WTC11 (cell line): Measurements from ENCODE around the gene FAM107B. TPM values are rescaled to one million over a fixed set of nuclear protein-coding genes. Genes with fewer than 3 reads are reported as not detected.

Source experiments
- ATAC-seq: fragments of 200-7000 bp; cut with Tn5 transposase; 2 replicates; pipeline ENCODE4 v1.10.0; 2021; ENCODE audit warnings: mild to moderate bottlenecking, moderate library complexity
- CTCF ChIA-PET: fragments of 300-600 bp; sonication (Branson Sonifier 250); formaldehyde crosslinking; loops from one replicate; lab custom pipeline; 2021; ENCODE audit warnings: antibody characterized with exemption; lab: Charles Lee
- POLR2A ChIA-PET: fragments of 350-600 bp; sonication (Branson Sonifier 250); formaldehyde crosslinking; loops from one replicate; lab custom pipeline; 2021; ENCODE audit warnings: antibody characterized with exemption; lab: Charles Lee
- DNase-seq: peaks from one replicate; pipeline ENCODE4 v3.0.0; 2021; ENCODE audit warnings: low spot score
- H3K27ac Mint-ChIP-seq: 2 replicates; pipeline ENCODE4 v1.8.0; 2021; ENCODE audit warnings: mixed read lengths
- H3K27me3 Mint-ChIP-seq: 2 replicates; pipeline ENCODE4 v1.8.0; 2021; ENCODE audit warnings: low read depth, mild to moderate bottlenecking, moderate library complexity, mixed read lengths
- H3K36me3 Mint-ChIP-seq: 2 replicates; pipeline ENCODE4 v1.8.0; 2021; ENCODE audit warnings: mixed read lengths
- H3K4me1 Mint-ChIP-seq: 2 replicates; pipeline ENCODE4 v1.8.0; 2022; ENCODE audit warnings: mixed read lengths
- H3K4me3 Mint-ChIP-seq: 2 replicates; pipeline ENCODE4 v1.8.0; 2021; ENCODE audit warnings: mild to moderate bottlenecking, moderate library complexity, mixed read lengths
- H3K9me3 Mint-ChIP-seq: 2 replicates; pipeline ENCODE4 v1.8.0; 2021; ENCODE audit warnings: mixed read lengths
- ARID4B ChIP-seq: sonication (generic); formaldehyde crosslinking; IDR thresholded peaks from 2 replicates; pipeline ENCODE4 v1.8.0; 2023; ENCODE audit warnings: missing genetic modification reagents, mild to moderate bottlenecking, borderline replicate concordance
- ATF6 ChIP-seq: sonication (generic); formaldehyde crosslinking; IDR thresholded peaks from 2 replicates; pipeline ENCODE4 v1.8.1; 2023; ENCODE audit warnings: mild to moderate bottlenecking, missing genetic modification reagents
- CDX4 ChIP-seq: fragments of 250-450 bp; sonication (Bioruptor Pico); IDR thresholded peaks from 2 replicates; pipeline ENCODE4 v1.9.0; 2021; ENCODE audit warnings: moderate library complexity, mild to moderate bottlenecking, inconsistent platforms, borderline replicate concordance
- EMX1 ChIP-seq: fragments of 250-450 bp; sonication (Bioruptor Pico); IDR thresholded peaks from 2 replicates; pipeline ENCODE4 v1.8.0; 2021; ENCODE audit warnings: mild to moderate bottlenecking
- ETV6 ChIP-seq: sonication (generic); formaldehyde crosslinking; IDR thresholded peaks from 2 replicates; pipeline ENCODE4 v1.8.1; 2022; ENCODE audit warnings: mild to moderate bottlenecking, missing genetic modification reagents
- FOXP4 ChIP-seq: sonication (generic); formaldehyde crosslinking; IDR thresholded peaks from 2 replicates; pipeline ENCODE4 v1.8.0; 2022; ENCODE audit warnings: mild to moderate bottlenecking, missing genetic modification reagents
- KAT7 ChIP-seq: sonication (generic); formaldehyde crosslinking; IDR thresholded peaks from 2 replicates; pipeline ENCODE4 v1.8.1; 2023; ENCODE audit warnings: missing genetic modification reagents, mild to moderate bottlenecking, borderline replicate concordance
- NR3C1 ChIP-seq: sonication (generic); formaldehyde crosslinking; conservative IDR thresholded peaks from 2 replicates; pipeline ENCODE4 v1.8.1; 2023; ENCODE audit warnings: low read depth, mild to moderate bottlenecking, missing genetic modification reagents
- PRRX2 ChIP-seq: fragments of 250-450 bp; sonication (Bioruptor Pico); IDR thresholded peaks from 2 replicates; pipeline ENCODE4 v1.8.0; 2021; ENCODE audit warnings: mild to moderate bottlenecking
- SMAD4 ChIP-seq: sonication (generic); formaldehyde crosslinking; IDR thresholded peaks from 2 replicates; pipeline ENCODE4 v1.8.0; 2022; ENCODE audit warnings: mild to moderate bottlenecking, missing genetic modification reagents
- SOX15 ChIP-seq: fragments of 250-450 bp; sonication (Bioruptor Pico); IDR thresholded peaks from 2 replicates; pipeline ENCODE4 v1.9.0; 2021; ENCODE audit warnings: mild to moderate bottlenecking
- ZNF219 ChIP-seq: sonication (generic); formaldehyde crosslinking; IDR thresholded peaks from 2 replicates; pipeline ENCODE4 v1.8.0; 2023; ENCODE audit warnings: missing genetic modification reagents, mild to moderate bottlenecking, borderline replicate concordance
- ZNF423 ChIP-seq: fragments of 250-450 bp; sonication (Bioruptor Pico); IDR thresholded peaks from 2 replicates; pipeline ENCODE4 v2.1.2; 2022; ENCODE audit warnings: mild to moderate bottlenecking, moderate library complexity
- ZNF512 ChIP-seq: sonication (generic); formaldehyde crosslinking; IDR thresholded peaks from 2 replicates; pipeline ENCODE4 v1.8.1; 2022; ENCODE audit warnings: missing genetic modification reagents, borderline replicate concordance
- ZNF671 ChIP-seq: fragments of 250-450 bp; sonication (Bioruptor Pico); IDR thresholded peaks from 2 replicates; pipeline ENCODE4 v1.8.0; 2021; ENCODE audit warnings: mild to moderate bottlenecking
- total RNA-seq: library from RNA; stranded (reverse); gene quantifications from 3 replicates; pipeline ENCODE4 v1.2.3, GENCODE V29; 2021
- TF ChIP-seq, protein P1 (sequence below): sonication (generic); formaldehyde crosslinking; conservative IDR thresholded peaks from 2 replicates; pipeline ENCODE4 v1.8.1; 2023; ENCODE audit warnings: mild to moderate bottlenecking, low read depth, missing genetic modification reagents, moderate library complexity
- TF ChIP-seq, protein P2 (sequence below): sonication (generic); formaldehyde crosslinking; IDR thresholded peaks from 2 replicates; pipeline ENCODE4 v1.8.0; 2022; ENCODE audit warnings: mild to moderate bottlenecking, missing genetic modification reagents
- TF ChIP-seq, protein P3 (sequence below): sonication (generic); formaldehyde crosslinking; IDR thresholded peaks from 2 replicates; pipeline ENCODE4 v1.8.0; 2022; ENCODE audit warnings: mild to moderate bottlenecking, missing genetic modification reagents

FAM107B gene
- total RNA-seq, 1 experiment from 2014 or later, result 22.4 TPM

GRCh38 chr10:14625192-14625631 lies 149.5 kb downstream of the FAM107B start (continued):
- no peak for TF ChIP-seq SOX15 (CRISPR knock-in tag)
- no peak for TF ChIP-seq EMX1 (CRISPR knock-in tag)
- TF ChIP-seq ETV6, result no peak

DNA sequence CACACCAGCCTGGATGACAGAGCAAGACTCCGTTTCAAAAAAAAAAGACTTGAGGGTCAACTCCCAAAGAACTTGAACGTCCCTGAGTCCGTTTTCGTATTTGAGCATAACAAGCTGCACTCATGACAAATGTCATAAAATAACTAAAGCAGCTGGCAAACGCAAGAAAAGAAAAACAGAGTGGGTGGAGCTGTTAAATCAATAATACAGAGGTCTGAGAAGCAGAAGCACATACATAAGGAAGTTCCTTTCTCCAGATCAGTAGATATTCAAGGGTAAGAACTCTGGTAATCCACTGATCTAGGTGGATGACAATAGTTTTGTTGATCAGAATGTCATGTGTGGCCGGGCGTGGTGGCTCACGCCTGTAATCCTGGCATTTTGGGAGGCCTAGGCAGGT lies 150.1 kb downstream of the FAM107B start:
- Mint-ChIP-seq H3K4me3 (no peak overlapping the region), H3K27ac (no peak overlapping the region), H3K9me3 (no peaks in the 10 kb centered on the region), H3K27me3 (no peaks in the 10 kb centered on the region), H3K36me3 (no peaks in the 10 kb centered on the region), H3K4me1 (peaks cover 8% of the 10 kb centered on the region; the same call in 1 of the 2 replicates)
- no peak for ATAC-seq
- CTCF ChIA-PET, result no interaction called here
- POLR2A ChIA-PET, result no interaction called here
- TF ChIP-seq, protein P1, sequence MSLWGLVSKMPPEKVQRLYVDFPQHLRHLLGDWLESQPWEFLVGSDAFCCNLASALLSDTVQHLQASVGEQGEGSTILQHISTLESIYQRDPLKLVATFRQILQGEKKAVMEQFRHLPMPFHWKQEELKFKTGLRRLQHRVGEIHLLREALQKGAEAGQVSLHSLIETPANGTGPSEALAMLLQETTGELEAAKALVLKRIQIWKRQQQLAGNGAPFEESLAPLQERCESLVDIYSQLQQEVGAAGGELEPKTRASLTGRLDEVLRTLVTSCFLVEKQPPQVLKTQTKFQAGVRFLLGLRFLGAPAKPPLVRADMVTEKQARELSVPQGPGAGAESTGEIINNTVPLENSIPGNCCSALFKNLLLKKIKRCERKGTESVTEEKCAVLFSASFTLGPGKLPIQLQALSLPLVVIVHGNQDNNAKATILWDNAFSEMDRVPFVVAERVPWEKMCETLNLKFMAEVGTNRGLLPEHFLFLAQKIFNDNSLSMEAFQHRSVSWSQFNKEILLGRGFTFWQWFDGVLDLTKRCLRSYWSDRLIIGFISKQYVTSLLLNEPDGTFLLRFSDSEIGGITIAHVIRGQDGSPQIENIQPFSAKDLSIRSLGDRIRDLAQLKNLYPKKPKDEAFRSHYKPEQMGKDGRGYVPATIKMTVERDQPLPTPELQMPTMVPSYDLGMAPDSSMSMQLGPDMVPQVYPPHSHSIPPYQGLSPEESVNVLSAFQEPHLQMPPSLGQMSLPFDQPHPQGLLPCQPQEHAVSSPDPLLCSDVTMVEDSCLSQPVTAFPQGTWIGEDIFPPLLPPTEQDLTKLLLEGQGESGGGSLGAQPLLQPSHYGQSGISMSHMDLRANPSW (CRISPR knock-in tag), result no peak
- no peak for TF ChIP-seq ZNF423 (CRISPR knock-in tag)
- TF ChIP-seq ATF6 (CRISPR knock-in tag), result no peak
- TF ChIP-seq CDX4 (CRISPR knock-in tag), result no peak
- no peak for TF ChIP-seq NR3C1
- no peak for TF ChIP-seq ZNF671 (CRISPR knock-in tag)
- no peak for TF ChIP-seq SMAD4 (CRISPR knock-in tag)
- DNase-seq, result no peak

- ChIA-PET CTCF (no interaction called here), POLR2A (no interaction called here)
- Mint-ChIP-seq H3K27ac (no peak overlapping the region), H3K9me3 (no peaks in the 10 kb centered on the region), H3K4me1 (peaks cover 8% of the 10 kb centered on the region; the same call in 1 of the 2 replicates), H3K27me3 (no peaks in the 10 kb centered on the region), H3K36me3 (no peaks in the 10 kb centered on the region), H3K4me3 (no peak overlapping the region)
- ATAC-seq (no peak), DNase-seq (no peak)
- TF ChIP-seq, protein P2, sequence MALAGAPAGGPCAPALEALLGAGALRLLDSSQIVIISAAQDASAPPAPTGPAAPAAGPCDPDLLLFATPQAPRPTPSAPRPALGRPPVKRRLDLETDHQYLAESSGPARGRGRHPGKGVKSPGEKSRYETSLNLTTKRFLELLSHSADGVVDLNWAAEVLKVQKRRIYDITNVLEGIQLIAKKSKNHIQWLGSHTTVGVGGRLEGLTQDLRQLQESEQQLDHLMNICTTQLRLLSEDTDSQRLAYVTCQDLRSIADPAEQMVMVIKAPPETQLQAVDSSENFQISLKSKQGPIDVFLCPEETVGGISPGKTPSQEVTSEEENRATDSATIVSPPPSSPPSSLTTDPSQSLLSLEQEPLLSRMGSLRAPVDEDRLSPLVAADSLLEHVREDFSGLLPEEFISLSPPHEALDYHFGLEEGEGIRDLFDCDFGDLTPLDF (CRISPR knock-in tag), result no peak
- no peak for TF ChIP-seq ZNF219 (CRISPR knock-in tag)
- no peak for TF ChIP-seq FOXP4
- TF ChIP-seq, protein P3, sequence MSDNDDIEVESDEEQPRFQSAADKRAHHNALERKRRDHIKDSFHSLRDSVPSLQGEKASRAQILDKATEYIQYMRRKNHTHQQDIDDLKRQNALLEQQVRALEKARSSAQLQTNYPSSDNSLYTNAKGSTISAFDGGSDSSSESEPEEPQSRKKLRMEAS (CRISPR knock-in tag), result no peak
- TF ChIP-seq CDX4 (CRISPR knock-in tag), result no peak
- TF ChIP-seq ARID4B (CRISPR knock-in tag), result no peak
- no peak for TF ChIP-seq KAT7 (CRISPR knock-in tag)
- TF ChIP-seq ZNF512 (CRISPR knock-in tag), result no peak
- TF ChIP-seq PRRX2 (CRISPR knock-in tag), result no peak
Observed at GRCh38 chr10:14623931-14624330, 150.8 kb downstream of the FAM107B start.
